ENCODE results near the gene DENND4A.

- TF ChIP-seq CTCF (IDR thresholded peaks at IDR 0.05) (no peak), POLR2A (IDR thresholded peaks at IDR 0.05; ENCODE audit: low read depth) (no peak), EP300 (IDR thresholded peaks at IDR 0.05) (no peak), POLR2AphosphoS5 (IDR thresholded peaks at IDR 0.05) (no peak)
These were observed 146.7 kb downstream of the DENND4A start for GRCh38 chr15:65645392-65645791.
